HCT116 (cell line): ENCODE data around the gene AGK. TPM values are rescaled to one million over a fixed set of nuclear protein-coding genes. Genes with fewer than 3 reads are reported as not detected.

Experiments used
- ATAC-seq: fragments of 200-7000 bp; cut with Tn5 transposase; 2 replicates; pipeline ENCODE4 v1.9.1; 2020; ENCODE audit warnings: mild to moderate bottlenecking, moderate library complexity
- BruUV-seq: library from RNA; stranded (reverse); fragments of 400-500 nt; replicated peaks from 2 replicates; lab custom pipeline; 2021; lab: Mats Ljungman, UMichigan
- CTCF ChIA-PET: fragments of 300-600 bp; sonication (Branson Sonifier 250); formaldehyde crosslinking; loops from one replicate; lab custom pipeline; 2021; ENCODE audit warnings: antibody characterized with exemption; lab: Charles Lee
- POLR2A ChIA-PET: fragments of 300-600, 350-600 bp; sonication (Branson Sonifier 250); formaldehyde crosslinking; loops from one replicate; lab custom pipeline; 2021; ENCODE audit warnings: antibody characterized with exemption; lab: Charles Lee
- RAD21 ChIA-PET, 2 experiments: fragments of 300-600 bp; sonication (Branson Sonifier 250); formaldehyde crosslinking; loops; one replicate each; lab custom pipeline; 2023; ENCODE audit warnings: low total read pairs in 2 of 2; ENCODE audit not compliant: uncharacterized antibody in 2 of 2, unreplicated experiment in 2 of 2, low non-redundant PET in 1 of 2; lab: Charles Lee
- DNase-seq: peaks from one replicate; pipeline ENCODE4 v3.0.0-alpha.2; 2010; ENCODE audit warnings: low read depth, low spot score
- H2AFZ ChIP-seq: fragments of 200-600 bp; shearing (Covaris generic), sonication (generic); 2 replicates; pipeline ENCODE4 v1.6.1; 2017; ENCODE audit warnings: low read depth, mixed run types, mixed read lengths, antibody characterized with exemption, low read length; ENCODE audit not compliant: poor library complexity, severe bottlenecking
- H3K27ac ChIP-seq: 2 replicates; pipeline ENCODE4 v1.5.1; 2012; ENCODE audit warnings: low read depth, low read length
- H3K27me3 ChIP-seq: fragments of 200-600 bp; sonication (generic); 2 replicates; pipeline ENCODE4 v1.6.1; 2016; ENCODE audit warnings: mixed run types, low read length, mixed read lengths; ENCODE audit not compliant: insufficient read depth
- H3K36me3 ChIP-seq, 2 experiments: fragments of 200-500 bp in 1 of 2; fragments of 200-600 bp in 1 of 2; sonication (Bioruptor generic) in 1 of 2; sonication (generic) in 1 of 2; 2 replicates each; pipeline versions ENCODE4 v1.5.1 to v1.6.1; 2014 to 2016; ENCODE audit warnings: low read length in 2 of 2, inconsistent platforms in 1 of 2, mixed read lengths in 1 of 2, mixed run types in 1 of 2; ENCODE audit not compliant: insufficient read depth in 2 of 2, control insufficient read depth in 1 of 2
- H3K4me1 ChIP-seq, 2 experiments: fragments of 200-600 bp in 1 of 2; sonication (generic) in 1 of 2; 2 replicates each; pipeline versions ENCODE4 v1.5.1 to v1.6.1; 2012 to 2017; ENCODE audit warnings: low read length in 2 of 2, inconsistent platforms in 1 of 2, mild to moderate bottlenecking in 1 of 2, mixed read lengths in 1 of 2, mixed run types in 1 of 2, moderate library complexity in 1 of 2; ENCODE audit not compliant: insufficient read depth in 2 of 2, control insufficient read depth in 1 of 2
- H3K4me2 ChIP-seq: fragments of 200-600 bp; sonication (generic); 2 replicates; pipeline ENCODE4 v1.6.1; 2017; ENCODE audit warnings: mixed run types, low read length, mixed read lengths
- H3K4me3 ChIP-seq, 2 experiments: fragments of 200-600 bp in 1 of 2; sonication (generic) in 1 of 2; replicated peaks in 1 of 2; 2 replicates each; pipeline ENCODE4 v1.5.1; 2011 to 2016; ENCODE audit warnings: low read length in 2 of 2, control low read depth in 1 of 2, low read depth in 1 of 2, mild to moderate bottlenecking in 1 of 2, mixed read lengths in 1 of 2, mixed run types in 1 of 2
- H3K79me2 ChIP-seq: fragments of 200-600 bp; sonication (generic); 2 replicates; pipeline ENCODE4 v1.6.1; 2017; ENCODE audit warnings: mild to moderate bottlenecking, mixed run types, low read length, moderate library complexity, mixed read lengths; ENCODE audit not compliant: insufficient read depth
- H3K9ac ChIP-seq: fragments of 200-600 bp; sonication (generic); 2 replicates; pipeline ENCODE4 v1.6.1; 2016; ENCODE audit warnings: low read length, mixed read lengths
- H3K9me2 ChIP-seq: fragments of 200-600 bp; sonication (generic), shearing (Covaris generic); 2 replicates; pipeline ENCODE4 v1.6.1; 2017; ENCODE audit warnings: mixed run types, mild to moderate bottlenecking, moderate library complexity; ENCODE audit not compliant: insufficient read depth
- H3K9me3 ChIP-seq, 2 experiments: fragments of 200-500 bp in 1 of 2; fragments of 200-600 bp in 1 of 2; sonication (Bioruptor generic) in 1 of 2; sonication (generic) in 1 of 2; 2 replicates each; pipeline ENCODE4 v1.6.1; 2014 to 2017; ENCODE audit warnings: low read length in 2 of 2, mixed read lengths in 2 of 2, inconsistent platforms in 1 of 2, low read depth in 1 of 2, mild to moderate bottlenecking in 1 of 2, mixed run types in 1 of 2, moderate library complexity in 1 of 2; ENCODE audit not compliant: control insufficient read depth in 1 of 2, insufficient read depth in 1 of 2
- H4K20me1 ChIP-seq: fragments of 200-600 bp; sonication (generic), shearing (Covaris generic); 2 replicates; pipeline ENCODE4 v1.6.1; 2017; ENCODE audit warnings: mixed run types, mild to moderate bottlenecking, moderate library complexity; ENCODE audit not compliant: insufficient read depth
- CBX3 ChIP-seq: IDR thresholded peaks from 2 replicates; pipeline ENCODE4 v1.6.1; 2012; ENCODE audit warnings: low read depth
- CEBPB ChIP-seq: IDR thresholded peaks from 2 replicates; pipeline ENCODE4 v1.6.1; 2012; ENCODE audit warnings: low read depth
- EGR1 ChIP-seq: IDR thresholded peaks from 2 replicates; pipeline ENCODE4 v1.6.1; 2012; ENCODE audit warnings: low read depth
- ELF1 ChIP-seq: IDR thresholded peaks from 2 replicates; pipeline ENCODE4 v1.6.1; 2012; ENCODE audit warnings: low read depth, borderline replicate concordance
- EZH2phosphoT487 ChIP-seq: fragments of 200-600 bp; IDR thresholded peaks from 2 replicates; pipeline ENCODE4 v1.6.1; 2018; ENCODE audit warnings: antibody characterized with exemption, borderline replicate concordance
- FOSL1 ChIP-seq: IDR thresholded peaks from 2 replicates; pipeline ENCODE4 v1.6.1; 2012; ENCODE audit warnings: low read depth
- JUND ChIP-seq: IDR thresholded peaks from 2 replicates; pipeline ENCODE4 v1.6.1; 2012
- MAX ChIP-seq: IDR thresholded peaks from 2 replicates; pipeline ENCODE4 v1.6.1; 2012
- POLR2A ChIP-seq: IDR thresholded peaks from 2 replicates; pipeline ENCODE4 v1.7.0; 2011; ENCODE audit warnings: borderline replicate concordance; ENCODE audit not compliant: insufficient read depth, insufficient read length; ENCODE audit errors: extremely low read depth
- POLR2AphosphoS5 ChIP-seq: IDR thresholded peaks from 2 replicates; pipeline ENCODE4 v1.6.1; 2011; ENCODE audit warnings: mild to moderate bottlenecking, low read depth, low read length, moderate library complexity
- RAD21 ChIP-seq: IDR thresholded peaks from 2 replicates; pipeline ENCODE4 v1.6.1; 2012; ENCODE audit warnings: low read depth, mild to moderate bottlenecking
- REST ChIP-seq: IDR thresholded peaks from 2 replicates; pipeline ENCODE4 v1.6.1; 2012; ENCODE audit warnings: low read depth
- SIN3A ChIP-seq: IDR thresholded peaks from 2 replicates; pipeline ENCODE4 v1.6.1; 2012; ENCODE audit warnings: low read depth
- SRF ChIP-seq: IDR thresholded peaks from 2 replicates; pipeline ENCODE4 v1.6.1; 2012; ENCODE audit warnings: low read depth
- TCF7L2 ChIP-seq: IDR thresholded peaks from 2 replicates; pipeline ENCODE4 v1.7.0; 2011; ENCODE audit warnings: borderline replicate concordance, inconsistent platforms; ENCODE audit not compliant: insufficient read depth, insufficient read length; ENCODE audit errors: extremely low read depth
- YY1 ChIP-seq: IDR thresholded peaks from 2 replicates; pipeline ENCODE4 v1.6.1; 2011; ENCODE audit warnings: low read length, low read depth, moderate library complexity, mild to moderate bottlenecking; ENCODE audit not compliant: insufficient replicate concordance; ENCODE audit errors: extremely low read depth
- ZBTB33 ChIP-seq: IDR thresholded peaks from 2 replicates; pipeline ENCODE4 v1.6.1; 2011; ENCODE audit warnings: mild to moderate bottlenecking, low read length, moderate library complexity; ENCODE audit not compliant: insufficient replicate concordance; ENCODE audit errors: extremely low read depth
- ZFX ChIP-seq: fragments of 450-650 bp; IDR thresholded peaks from 2 replicates; pipeline ENCODE4 v1.6.1; 2017
- ZNF274 ChIP-seq: fragments of 200-500 bp; sonication (Bioruptor generic); IDR thresholded peaks from 2 replicates; pipeline ENCODE4 v1.6.1; 2014; ENCODE audit warnings: mild to moderate bottlenecking, low read depth, low read length, inconsistent platforms
- intact Hi-C: fragments of 100-400 bp; cut with micrococcal nuclease; formaldehyde crosslinking; loops from 2 replicates; pipeline ENCODE4 v1.10.0; 2022
- total RNA-seq: library from RNA; stranded (reverse); gene quantifications from one replicate; pipeline ENCODE4 v1.2.1, GENCODE V29; 2021; ENCODE audit not compliant: unreplicated experiment

The AGK gene
- total RNA-seq, 1 experiment from 2014 or later, result 36.3 TPM

- Histone ChIP-seq H3K4me1 (no peaks in the 10 kb centered on the region), H4K20me1 (peaks cover 2% of the 10 kb centered on the region; the same call in 1 of the 2 replicates), H3K27me3 (no peaks in the 10 kb centered on the region), H3K36me3 (no peaks in the 10 kb centered on the region), H3K4me3 (no peak overlapping the region), H2AFZ (no peak overlapping the region), H3K4me2 (no peak overlapping the region), H3K27ac (no peak overlapping the region), H3K9ac (no peak overlapping the region), H3K9me2 (no peaks in the 10 kb centered on the region), H3K79me2 (peaks cover 4% of the 10 kb centered on the region; the same call in 1 of the 2 replicates), H3K9me3 (peaks cover 4 to 5% of the 10 kb centered on the region in 2 experiments; a peak in 2 of 4 replicates)
- ChIA-PET CTCF (no interaction called here), POLR2A (no interaction called here), RAD21 (no interaction called here)
- intact Hi-C loops, result no loop called here
- DNase-seq (no peak), ATAC-seq (no peak)
- TF ChIP-seq TCF7L2 (no peak), CEBPB (no peak), YY1 (no peak), ZBTB33 (no peak), ZFX (no peak), POLR2A (no peak), ELF1 (no peak), MAX (no peak), EGR1 (no peak), JUND (no peak), FOSL1 (no peak), SRF (no peak), CBX3 (no peak), ZNF274 (no peak), SIN3A (no peak), EZH2phosphoT487 (no peak), REST (no peak), RAD21 (no peak), POLR2AphosphoS5 (no peak)
- BruUV-seq, result no TSS peak
These were observed 24.0 kb downstream of the AGK start for GRCh38 chr7:141575164-141575563.
